Amniotic epithelial cell (primary cell): ENCODE data around the gene EFCAB7.
A peak's percentile ranks its signal among the peaks of the same experiment; 100 is the strongest.

Experiments
- DNase-seq: peaks from one replicate; pipeline ENCODE4 v3.0.0-alpha.2; 2010; ENCODE audit warnings: low read depth

EFCAB7 gene

GRCh38 chr1:63522891-63523728 is at the start of gene EFCAB7, which contains the start of gene ITGB3BP:
TSS of gene EFCAB7 (plus strand) at chr1:63523525. CDS start at chr1:63525573, 2,048 bp downstream.
TSS of gene ITGB3BP (minus strand) at chr1:63523225. CDS start at chr1:63523133, 92 bp downstream.
- peak; percentile 97 for DNase-seq

GRCh38 chr1:63475761-63476160 is 47.6 kb upstream of the EFCAB7 start:
- DNase-seq: peak; percentile 6

- no peak for DNase-seq
Observed at GRCh38 chr1:63480057-63480456, 43.3 kb upstream of the EFCAB7 start.

- peak; percentile 75 for DNase-seq
Observed at GRCh38 chr1:63486629-63487028, 36.7 kb upstream of the EFCAB7 start.

GRCh38 chr1:63487336-63488065 is 35.8 kb upstream of the EFCAB7 start:
- DNase-seq: peak; percentile 73

GRCh38 chr1:63497577-63497976 is 25.7 kb upstream of the EFCAB7 start:
- no peak for DNase-seq

- DNase-seq: no peak
Observed at GRCh38 chr1:63498106-63498505, 25.2 kb upstream of the EFCAB7 start.

- DNase-seq: no peak
Observed at GRCh38 chr1:63501256-63501655, 22.1 kb upstream of the EFCAB7 start.

- DNase-seq: no peak
Observed at GRCh38 chr1:63506782-63507181, 16.5 kb upstream of the EFCAB7 start.

GRCh38 chr1:63509718-63510117 is 13.6 kb upstream of the EFCAB7 start:
- DNase-seq: no peak

- DNase-seq: no peak
Observed at GRCh38 chr1:63512584-63512983, 10.7 kb upstream of the EFCAB7 start.

- DNase-seq: no peak
Observed at GRCh38 chr1:63516629-63517028, 6.7 kb upstream of the EFCAB7 start.

GRCh38 chr1:63523738-63524137 is 413 bp downstream of the EFCAB7 start:
- DNase-seq: no peak

GRCh38 chr1:63524201-63524600 is 876 bp downstream of the EFCAB7 start:
- DNase-seq: no peak

- no peak for DNase-seq
Observed at GRCh38 chr1:63532727-63533126, 9.4 kb downstream of the EFCAB7 start.

- no peak for DNase-seq
Observed at GRCh38 chr1:63533931-63534330, 10.6 kb downstream of the EFCAB7 start.

GRCh38 chr1:63534406-63534805 is 11.1 kb downstream of the EFCAB7 start:
- no peak for DNase-seq

- DNase-seq: no peak
Observed at GRCh38 chr1:63537006-63537405, 13.7 kb downstream of the EFCAB7 start.

- DNase-seq: peak; percentile 13
Observed at GRCh38 chr1:63537940-63538339, 14.6 kb downstream of the EFCAB7 start.

- peak; percentile 71 for DNase-seq
Observed at GRCh38 chr1:63545780-63546179, 22.5 kb downstream of the EFCAB7 start.

GRCh38 chr1:63547621-63548294 is 24.4 kb downstream of the EFCAB7 start:
- DNase-seq: peak; percentile 42

- no peak for DNase-seq
Observed at GRCh38 chr1:63548303-63548702, 25.0 kb downstream of the EFCAB7 start.

- no peak for DNase-seq
Observed at GRCh38 chr1:63548877-63549276, 25.6 kb downstream of the EFCAB7 start.
